ENCODE data around the gene CPNE4. TPM values are rescaled to one million over a fixed set of nuclear protein-coding genes. Genes with fewer than 3 reads are reported as not detected.
"Not testable (repeated sequence)": the region's sequence is repeated elsewhere in the genome, so short reads cannot be mapped to it uniquely, and the experiment has no call there.

The CPNE4 gene
- total RNA-seq, 1 donor from 2014 or later, result not detected

DNA sequence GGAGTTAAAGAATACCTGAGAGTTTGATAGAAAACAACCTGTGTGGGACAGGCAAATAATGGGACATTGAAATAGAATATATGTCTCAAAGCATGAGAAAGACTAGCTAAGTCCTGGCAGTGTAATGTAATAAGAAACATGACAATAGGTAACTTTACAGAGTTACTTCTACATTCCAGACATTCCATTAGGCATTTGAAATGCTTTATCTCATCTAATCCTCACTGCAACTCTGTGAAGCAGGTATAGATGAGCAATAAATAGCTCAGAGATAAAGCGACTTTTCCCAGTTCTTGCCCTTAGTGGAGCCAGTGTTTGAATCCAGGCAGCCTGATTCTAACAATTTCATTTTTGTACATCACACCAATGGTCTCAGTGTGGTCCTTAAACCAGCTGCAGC, 76.8 kb downstream of the CPNE4 start:
- DNase-seq, result no peak

DNA sequence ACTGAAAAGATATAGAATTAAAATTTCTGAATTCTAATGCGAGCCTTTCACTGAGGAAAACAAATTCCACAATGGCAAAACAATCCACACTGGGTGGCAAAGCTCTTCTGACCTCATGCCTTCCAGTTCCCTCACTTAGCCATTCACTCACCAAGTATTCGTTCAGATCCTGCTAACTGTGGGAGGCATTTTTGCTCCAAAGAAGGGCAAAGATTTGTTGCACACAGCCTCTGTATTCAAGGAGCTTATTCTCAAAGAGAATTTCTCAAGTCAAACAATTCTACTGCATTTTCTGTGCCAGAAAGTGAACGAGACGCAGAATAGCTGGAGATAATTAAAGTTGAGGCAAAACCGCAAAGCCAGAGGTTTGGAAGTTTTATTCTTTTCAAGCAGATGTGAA, 77.3 kb downstream of the CPNE4 start:
- no peak for DNase-seq

DNA sequence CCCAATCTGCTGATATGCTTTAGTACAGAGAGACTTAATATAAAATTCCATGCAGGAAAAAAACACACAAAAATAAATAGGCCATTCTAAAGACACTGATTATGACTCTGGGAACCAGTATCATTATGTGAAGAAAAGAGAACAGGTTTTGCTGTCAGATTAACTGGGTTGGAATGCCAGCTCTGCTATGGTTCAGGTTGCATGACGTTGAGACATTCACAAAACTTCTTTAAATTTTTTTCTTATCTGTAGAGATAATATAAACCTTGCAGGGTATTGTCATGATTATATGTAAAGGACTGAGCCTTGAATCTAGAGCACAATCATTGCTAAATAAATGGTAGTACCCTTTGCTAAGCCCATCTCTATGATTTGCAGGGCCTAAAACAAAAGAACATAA, 86.0 kb downstream of the CPNE4 start:
- no peak for DNase-seq

DNA sequence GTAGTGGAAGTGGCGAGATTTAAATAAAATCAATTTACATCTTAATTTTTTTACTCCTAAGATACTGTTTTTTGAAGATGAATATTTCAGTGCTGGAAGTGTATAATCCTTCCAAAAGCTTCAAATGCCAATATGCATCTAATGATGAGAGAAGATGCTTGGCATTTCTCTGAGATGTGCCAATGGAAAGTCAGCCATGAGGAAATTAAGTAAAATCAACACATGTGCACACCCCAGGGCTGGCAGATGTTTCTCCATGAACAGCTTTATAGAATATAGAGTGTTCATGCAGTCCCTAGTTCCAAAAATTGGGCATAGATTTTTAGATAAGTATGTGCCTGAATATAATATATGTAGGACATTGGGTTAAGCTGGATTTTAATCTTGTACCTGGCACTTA, 90.1 kb downstream of the CPNE4 start:
- DNase-seq, result no peak

DNA sequence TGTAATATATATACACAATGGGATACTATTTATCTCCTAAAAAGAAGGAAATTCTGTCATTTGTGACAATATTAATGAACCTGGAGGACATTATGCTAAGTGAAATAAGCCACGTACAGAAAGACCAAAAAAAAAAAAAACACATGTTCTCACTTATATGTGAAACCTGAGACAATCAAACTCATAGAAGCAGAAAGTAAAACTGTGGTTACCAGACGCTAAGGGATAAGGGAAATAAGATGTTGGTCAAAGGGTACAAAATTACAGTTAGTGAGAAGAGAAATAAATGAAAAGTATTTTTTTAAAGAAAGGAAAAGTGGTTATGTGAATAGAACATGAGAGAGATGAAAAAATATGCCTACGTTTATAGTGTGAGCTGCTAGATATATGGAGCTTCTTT, 101.1 kb downstream of the CPNE4 start:
- DNase-seq, result no peak

DNA sequence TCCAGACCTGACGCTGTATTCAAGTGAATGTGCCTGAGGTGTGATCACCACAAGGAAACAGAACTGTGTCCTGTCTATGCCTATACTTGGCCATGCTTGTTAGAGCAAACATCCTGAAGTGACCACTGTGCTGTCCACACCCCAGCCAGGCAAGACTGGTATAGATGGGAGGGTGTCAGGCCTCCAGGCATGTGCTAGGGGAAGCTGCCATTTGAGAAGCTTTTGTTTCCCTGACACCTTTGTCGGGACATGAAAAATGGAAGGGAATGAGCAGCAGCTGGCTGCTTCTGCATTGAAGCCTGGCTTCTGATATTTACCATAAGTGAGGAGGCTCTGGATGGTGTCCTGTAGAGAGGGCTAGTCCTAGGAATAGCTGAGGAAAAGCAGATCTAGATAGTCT, 106.2 kb downstream of the CPNE4 start:
- DNase-seq, result no peak

DNA sequence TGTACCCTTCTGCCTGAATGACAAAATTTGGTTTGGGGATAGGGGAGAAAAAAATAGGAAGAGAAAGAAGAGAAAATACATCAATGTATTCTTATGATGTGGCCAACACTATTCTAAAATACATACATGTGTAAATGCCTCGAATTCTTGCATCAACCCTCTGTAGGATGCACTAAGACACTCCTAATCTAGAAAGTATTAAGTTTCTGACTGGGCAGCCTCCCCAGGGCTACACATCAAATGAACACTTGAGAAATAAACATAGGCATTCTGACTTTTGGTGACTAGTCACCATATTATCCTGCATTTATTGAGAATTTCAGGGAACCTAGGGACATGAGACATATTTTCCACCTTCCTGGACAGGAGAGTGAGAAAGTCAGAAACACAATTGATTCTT, 109.2 kb downstream of the CPNE4 start:
- no peak for DNase-seq

DNA sequence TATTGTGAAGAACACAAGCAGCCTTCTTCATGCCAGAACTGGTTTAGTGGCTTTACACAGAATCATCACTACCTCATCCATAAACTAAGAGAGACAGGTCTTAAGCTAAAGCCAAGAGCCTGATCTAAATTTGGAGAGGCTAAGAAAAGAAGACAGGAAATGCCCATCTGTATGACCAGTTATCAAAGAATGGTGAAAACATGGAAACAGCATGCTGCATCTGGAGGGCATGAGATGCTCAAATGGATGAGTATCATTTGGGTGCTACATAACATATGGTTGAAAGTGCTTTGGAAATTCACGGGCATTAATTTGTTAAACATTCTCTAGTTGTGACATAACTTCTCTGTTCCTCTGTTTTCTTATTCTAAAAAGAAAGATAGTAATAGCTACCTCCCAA, 112.5 kb downstream of the CPNE4 start:
- DNase-seq, result no peak

DNA sequence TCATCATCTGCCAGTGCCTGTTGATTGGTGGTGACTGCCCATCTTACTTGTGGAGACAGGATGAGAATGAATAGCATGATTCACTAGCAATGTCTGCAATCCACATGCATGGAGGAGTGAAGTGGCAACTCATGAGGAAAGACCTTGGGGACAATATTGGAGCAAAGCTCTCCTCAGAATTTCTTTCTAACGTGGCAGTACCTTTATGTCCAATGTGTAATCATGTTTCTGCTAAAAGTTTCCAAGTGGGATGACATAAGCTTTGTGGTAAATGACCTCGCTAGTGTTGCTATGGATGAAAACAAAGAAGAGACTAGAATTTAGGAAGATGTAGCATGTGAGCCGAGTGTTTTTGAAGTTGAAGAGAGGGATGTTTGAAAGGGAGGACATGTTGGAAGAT, 117.8 kb downstream of the CPNE4 start:
- no peak for DNase-seq

DNA sequence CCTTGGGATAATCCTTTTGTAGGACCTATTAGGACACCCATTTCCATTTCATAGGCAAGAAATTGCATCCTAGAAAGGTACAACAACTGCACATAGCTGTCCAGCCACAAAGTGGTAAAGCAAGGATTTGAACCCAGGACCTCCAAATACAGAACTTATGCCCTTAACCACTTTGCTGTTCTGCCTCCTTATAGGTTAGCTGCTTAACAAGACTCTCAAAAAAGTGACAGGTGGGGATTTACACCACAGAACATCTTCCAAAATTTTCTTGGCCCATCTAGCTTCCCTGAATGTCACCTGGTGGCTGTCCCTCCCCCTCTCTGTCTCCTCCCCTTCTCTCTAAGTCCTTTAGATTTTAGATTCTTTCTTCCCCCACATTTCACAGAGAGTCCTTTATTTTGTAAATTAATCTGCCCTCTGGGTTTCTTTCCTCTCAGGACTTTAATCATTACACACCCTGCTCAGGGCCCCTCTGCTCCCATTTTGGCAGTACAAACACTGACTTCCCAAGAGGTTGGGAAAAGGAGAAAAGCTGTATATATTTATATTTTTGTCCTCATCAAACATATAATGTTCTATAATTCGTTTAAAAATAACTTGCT, 120.6 kb downstream of the CPNE4 start:
- DNase-seq, result no peak

DNA sequence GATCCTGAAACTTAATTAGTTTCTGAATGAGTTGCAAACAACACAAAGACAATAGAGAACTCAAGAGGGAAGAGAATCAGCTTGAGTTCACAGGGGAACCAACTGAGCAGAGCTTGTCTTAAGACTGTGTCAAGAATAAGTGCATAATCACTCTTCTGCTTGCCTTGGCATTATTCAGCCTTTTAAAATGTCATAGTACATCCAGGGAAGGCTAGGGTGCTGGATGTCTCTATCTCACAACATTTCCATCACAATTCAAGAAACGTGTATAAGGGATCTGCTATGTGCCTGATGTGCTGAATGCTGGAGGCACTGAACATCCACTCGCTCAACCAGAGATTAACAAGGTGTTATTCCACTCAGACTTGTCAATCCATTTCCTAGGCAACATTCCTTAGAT, 122.6 kb downstream of the CPNE4 start:
- DNase-seq, result no peak

DNA sequence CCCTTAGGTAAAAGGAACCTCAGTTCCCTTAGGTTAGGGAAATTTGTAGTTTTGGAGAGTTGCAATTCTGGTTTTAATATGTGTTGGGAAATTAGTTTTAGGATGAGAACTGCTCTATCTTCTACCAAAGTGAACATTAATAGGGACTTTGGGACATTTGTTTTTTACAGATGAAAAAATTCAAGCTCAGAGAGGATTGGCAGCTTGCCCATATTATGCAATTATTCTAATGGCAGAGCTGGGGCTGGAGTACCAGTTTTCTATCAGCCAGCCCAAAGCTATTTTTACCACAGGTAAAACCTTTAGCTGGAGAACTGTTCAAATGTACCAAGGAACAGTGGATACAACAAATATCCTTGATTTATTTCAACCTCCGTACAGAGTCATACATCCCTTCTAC, 127.0 kb downstream of the CPNE4 start:
- no peak for DNase-seq

DNA sequence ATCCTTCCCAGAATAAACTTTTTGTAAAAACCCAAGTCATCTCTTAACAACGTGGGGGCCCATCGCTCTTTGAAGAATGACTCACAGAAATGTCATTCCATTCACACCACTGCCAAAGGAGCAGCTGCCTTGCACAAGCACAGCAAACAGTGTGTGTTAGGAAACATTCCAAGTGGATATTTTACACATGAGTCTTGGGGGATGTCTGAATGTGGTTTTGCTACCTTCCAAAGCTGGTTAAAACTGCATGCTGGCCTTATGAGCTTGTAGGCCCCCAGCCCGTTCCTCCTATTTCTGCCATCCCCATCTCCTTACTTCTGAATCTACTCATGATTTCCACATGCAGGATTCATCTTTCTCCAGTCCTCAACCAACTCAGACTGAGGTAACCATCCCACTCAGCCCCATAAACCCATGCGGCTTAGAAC, 130.8 kb downstream of the CPNE4 start:
- no peak for DNase-seq

DNA sequence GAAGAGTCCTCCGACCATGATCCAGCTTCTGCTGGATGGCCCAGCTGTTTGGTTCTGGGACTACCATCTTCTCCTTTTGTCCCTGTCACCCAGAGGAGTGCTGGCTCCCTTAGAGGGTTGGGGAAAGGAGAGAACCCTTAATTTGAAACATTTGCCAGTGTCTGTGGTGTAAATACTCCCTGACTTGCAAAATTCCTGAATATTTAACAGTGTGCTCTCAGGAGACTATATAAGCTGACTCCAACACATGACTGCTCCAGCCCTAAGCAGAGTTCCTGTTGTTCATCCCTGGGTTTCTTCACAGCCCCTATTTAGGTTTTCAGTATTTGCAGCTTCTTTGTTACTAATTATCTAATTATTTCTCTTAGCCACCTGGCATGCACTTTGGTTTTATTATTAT, 133.1 kb downstream of the CPNE4 start:
- no peak for DNase-seq

DNA sequence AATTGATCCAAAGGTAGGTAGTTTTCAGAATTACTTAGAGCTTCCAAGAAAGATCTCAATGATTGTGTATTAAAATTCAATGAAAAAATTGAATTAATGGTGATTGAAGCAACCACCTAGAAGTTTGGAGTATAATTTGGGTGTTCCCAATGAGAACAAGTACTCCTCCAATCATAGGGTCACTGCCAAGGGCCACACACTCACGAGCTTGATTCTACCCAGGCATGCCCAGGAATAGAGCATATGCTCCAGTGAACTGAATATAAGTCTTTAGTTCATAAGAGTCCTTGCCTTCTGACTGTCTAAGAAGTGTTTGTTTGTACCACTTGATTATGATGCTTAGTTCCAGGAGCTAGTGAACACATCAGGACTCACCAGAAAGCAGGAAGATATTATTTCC, 133.9 kb downstream of the CPNE4 start:
- DNase-seq, result no peak

DNA sequence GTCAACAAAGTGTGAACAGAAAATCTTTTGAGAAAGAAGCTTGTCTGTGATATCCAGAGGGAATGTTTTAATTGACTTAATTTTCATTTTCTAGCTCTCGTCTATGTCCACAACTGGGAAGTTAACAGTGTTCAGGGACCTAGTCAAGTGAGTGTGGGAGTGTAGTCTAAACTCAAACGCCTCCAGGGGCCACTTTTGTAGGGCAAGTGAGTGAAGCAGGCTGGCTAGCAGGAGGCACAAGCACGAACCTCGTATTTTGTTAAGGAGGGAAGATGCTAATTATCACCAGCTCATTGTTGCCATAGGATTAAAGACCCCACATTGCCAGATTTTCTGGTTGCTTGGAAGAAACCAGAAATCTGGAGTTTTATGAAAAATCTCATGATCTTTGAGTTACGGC, 135.8 kb downstream of the CPNE4 start:
- no peak for DNase-seq

DNA sequence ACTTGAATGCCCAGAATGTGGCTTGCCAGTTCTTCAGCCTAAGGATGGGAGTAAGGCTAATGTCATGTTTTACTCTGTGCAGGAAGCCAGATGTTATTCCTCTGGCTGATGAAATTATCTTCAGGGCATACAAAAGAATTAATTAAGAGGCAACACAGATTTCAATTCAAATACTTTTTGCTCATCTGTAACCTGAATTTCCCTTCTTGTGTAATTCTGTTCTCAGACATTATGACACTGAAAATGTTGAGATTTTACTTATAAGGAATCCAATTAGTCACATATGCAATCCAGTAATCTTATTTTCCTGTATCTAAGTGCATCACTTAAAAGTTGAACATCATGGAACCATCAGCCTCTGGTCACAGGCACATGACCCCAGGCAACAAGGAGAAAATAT, 136.5 kb downstream of the CPNE4 start:
- DNase-seq, result no peak

DNA sequence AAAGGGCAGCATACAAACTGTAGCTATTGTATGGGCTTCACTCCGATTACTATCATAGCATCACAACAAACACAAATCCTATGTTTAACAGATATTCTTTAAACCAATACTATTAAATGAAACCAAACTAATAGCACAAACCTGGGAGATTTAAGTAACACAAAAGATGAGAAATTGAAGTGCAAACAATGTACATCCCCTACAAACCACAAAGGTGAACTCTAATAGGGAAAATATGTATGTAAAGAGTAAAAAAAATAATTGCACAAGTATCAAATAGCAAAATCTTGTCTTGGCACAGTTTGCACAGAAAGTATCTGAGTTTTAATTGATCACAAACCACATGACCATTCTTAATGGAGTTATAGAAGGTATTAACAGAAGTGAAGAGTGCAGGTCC, 138.5 kb downstream of the CPNE4 start:
- DNase-seq, result no peak

DNA sequence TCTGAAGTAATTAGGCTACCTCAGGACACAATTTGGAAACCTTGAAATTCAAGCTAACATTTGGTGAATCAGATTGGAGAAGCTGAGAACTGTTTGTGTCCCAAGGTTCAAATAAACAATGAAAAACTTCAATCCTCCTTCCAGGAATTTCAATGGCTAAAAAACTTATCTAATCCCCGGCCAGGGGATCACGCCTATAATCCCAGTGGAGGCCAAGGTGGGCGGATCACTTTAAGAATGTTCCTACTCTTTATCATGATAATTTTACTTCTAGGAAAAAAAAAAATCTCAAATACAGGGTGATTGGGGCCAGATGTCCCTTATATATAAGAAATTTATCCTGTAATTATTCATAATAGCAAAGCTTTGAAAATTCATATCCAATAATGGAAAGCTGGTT, 139.0 kb downstream of the CPNE4 start:
- no peak for DNase-seq

DNA sequence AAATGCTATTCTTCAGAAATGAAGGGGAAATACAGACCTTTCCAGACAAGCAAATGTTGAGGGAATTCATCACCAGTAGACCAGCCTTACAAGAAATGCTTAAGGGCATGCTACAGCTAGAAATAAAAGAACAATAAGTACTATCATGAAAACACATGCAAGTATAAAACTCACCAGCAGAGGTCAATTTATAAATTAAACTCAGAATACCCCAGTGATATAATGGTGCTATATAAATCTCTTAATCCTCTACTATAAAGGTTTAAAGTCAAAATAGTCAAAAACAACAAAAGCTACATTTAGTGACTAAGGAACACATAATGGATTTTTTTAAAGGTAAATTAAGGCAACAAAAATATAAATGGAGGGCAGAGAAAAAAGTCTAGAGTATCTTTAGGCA, 142.5 kb downstream of the CPNE4 start:
- no peak for DNase-seq

DNA sequence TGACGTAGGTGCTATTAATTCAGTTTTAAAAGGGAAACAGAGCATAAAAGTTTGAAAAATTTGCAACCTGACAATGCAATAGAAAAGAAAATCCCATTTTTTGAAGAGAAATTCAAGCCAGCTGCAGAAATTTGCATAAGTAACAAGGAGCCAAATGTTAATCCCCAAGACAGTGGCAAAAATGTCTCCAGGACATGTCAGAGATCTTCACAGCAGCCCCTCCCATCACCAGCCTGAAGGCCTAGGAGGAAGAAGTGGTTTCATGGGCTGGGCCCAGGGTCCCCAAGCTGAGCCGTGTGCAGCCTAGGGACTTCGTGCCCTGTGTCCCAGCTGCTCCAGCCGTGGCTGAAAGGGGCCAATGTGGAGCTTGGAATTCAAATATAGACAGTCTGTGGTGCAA, 148.9 kb downstream of the CPNE4 start:
- DNase-seq, result not testable (repeated sequence)

DNA sequence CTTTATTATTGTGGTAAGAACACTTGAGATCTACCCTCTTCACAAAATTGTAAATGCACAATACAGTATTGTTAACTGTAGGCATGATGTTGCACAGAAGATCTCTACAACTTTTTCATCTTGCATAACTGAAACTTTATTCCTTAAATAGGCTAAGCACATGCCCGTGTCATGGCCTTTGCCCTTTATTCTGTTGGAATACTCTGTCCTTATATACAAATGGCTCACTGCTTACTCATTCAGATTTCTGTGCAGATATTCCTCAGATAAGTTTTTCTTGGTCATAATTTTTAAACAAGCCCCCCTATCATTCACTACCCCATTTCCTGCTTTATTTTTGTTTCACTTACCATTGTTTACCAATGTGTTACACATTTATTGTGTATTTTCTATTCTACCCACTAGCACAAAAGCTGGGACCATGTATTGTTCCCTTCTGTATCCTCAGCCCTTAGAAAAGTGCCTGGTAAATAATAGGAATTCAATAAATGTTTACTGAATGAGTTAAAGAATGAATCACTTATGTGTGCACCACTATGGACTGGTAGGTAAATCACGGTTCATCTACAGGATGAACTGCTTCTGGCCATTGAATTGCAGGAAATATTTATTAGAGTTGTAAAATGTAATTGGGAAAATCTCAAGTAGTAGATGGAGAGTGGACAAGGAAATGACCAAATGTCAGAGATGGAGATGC, 151.0 kb downstream of the CPNE4 start:
- DNase-seq, result no peak

DNA sequence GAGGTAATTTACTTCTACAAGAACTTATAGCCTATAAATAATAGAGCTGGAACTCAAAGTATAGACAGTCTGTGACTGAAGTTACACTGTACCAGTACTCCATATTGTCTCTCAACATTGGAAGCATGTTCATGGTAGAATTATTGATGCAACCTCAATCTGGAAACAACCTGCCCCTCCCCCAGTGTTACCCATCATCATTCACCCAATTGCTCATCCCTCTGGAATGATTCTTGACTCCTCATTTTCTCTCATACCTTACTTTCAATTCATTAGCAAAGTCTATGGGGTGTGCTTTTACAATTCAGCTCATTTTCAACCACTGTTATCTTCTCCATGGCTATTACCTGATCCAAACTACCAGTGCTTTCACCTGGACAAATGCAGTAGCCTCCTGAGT, 151.7 kb downstream of the CPNE4 start:
- DNase-seq, result no peak

DNA sequence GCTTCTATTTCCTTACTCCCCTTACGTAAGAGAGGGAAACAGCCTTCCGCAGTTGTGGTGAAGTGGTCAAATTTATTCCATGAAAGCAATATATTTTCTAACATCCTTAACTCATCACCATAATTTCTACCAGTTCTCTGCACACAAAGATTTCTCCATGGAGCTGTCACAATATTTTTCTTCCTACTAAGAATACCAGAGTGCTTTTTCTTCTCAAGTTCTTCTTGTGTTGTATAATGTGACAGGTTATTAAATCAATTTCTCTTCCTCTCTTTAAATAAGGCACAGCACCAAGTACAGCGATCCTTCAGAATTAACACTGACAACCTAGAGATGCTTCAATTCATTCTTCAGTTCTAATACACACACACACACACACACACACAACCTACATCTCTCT, 153.0 kb downstream of the CPNE4 start:
- no peak for DNase-seq

DNA sequence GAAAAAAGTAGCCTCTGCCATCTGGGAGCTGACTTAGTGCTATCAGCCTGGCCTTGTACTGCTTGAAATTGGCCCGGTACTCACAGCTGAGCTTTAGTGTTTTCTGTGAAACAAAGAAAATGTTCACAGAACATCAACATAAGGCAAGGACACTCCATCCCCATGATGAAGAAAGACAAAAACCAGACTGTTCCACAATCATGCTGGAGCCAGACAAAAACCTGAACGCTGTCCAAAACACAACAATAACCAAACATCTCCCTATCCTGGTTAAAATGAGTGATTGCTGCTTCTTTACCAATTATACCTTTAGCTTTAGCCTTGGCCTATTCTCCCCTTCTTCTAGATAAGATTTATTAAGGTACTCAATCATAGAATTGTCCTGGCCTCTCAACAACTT, 153.9 kb downstream of the CPNE4 start:
- no peak for DNase-seq
